PC-9 (cell line): ENCODE results near the gene TMEM123.

ENCODE experiments used
- CTCF ChIP-seq: fragments of 200-600 bp; sonication (generic); conservative IDR thresholded peaks from 2 replicates; pipeline ENCODE4 v1.6.1; 2017; ENCODE audit warnings: mixed run types, antibody characterized with exemption, mild to moderate bottlenecking, moderate library complexity
- EZH2 ChIP-seq: fragments of 200-600 bp; sonication (generic); IDR thresholded peaks from 2 replicates; pipeline ENCODE4 v1.8.0; 2017; ENCODE audit warnings: antibody characterized with exemption, low read depth

GRCh38 chr11:102431404-102431803, 21.2 kb downstream of the TMEM123 start:
- TF ChIP-seq CTCF (no peak), EZH2 (no peak)
